GM19463 (cell line): ENCODE measurements around the gene PFDN1.
"Not testable (repeated sequence)": the region's sequence is repeated elsewhere in the genome, so short reads cannot be mapped to it uniquely, and the experiment has no call there.

Source experiments
- ATAC-seq: cut with Tn5 transposase; IDR thresholded peaks from one replicate; pipeline ENCODE4 v1.9.1; 2021; ENCODE audit warnings: mild to moderate bottlenecking, moderate library complexity; ENCODE audit not compliant: unreplicated experiment

Gene PFDN1

DNA sequence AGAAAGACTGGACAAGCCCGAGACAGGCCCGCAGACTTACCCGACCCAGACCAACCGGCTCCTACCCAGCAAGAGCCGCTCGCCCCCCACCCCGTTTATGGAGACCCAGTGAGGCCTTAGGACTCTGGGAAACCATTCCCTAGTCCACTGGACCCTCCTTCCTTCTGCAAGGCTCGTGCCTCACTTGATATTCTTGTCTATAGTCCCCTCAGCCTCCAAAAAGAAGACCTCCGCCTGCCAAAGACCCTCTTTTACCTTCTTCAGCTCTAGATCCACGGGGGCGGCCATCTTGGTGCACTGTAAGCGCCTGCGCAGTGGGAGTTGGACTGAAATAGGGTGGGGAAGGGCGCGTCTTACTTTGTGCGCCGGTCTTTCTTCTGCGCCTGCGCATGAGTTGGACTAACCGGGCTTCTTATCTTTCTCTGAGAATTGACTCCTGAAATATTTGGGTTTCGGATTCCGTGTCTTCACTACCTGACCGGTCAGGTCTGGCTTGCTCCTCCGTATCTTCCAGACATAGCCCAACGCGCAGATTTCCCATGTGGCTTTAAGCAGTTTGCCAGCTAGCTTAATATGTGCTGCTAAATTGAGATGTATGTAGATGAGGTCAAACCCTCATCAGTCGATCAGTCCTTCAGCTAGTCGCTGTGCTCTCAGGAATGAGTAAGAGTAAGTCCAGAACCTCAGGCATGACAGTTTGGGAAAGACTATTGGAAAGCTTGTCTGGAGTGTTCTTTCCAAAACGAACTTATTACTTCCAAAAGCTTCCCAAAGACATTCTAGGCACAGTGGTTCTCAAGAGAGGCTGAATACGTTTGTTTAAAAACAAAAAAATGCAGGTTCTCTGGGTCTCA is at the start of gene PFDN1:
TSS of gene PFDN1 (minus strand) at position 316 of the 854 bp plus-strand sequence. CDS start at position 288, 28 bp downstream.
- peak; percentile 98 for ATAC-seq

DNA sequence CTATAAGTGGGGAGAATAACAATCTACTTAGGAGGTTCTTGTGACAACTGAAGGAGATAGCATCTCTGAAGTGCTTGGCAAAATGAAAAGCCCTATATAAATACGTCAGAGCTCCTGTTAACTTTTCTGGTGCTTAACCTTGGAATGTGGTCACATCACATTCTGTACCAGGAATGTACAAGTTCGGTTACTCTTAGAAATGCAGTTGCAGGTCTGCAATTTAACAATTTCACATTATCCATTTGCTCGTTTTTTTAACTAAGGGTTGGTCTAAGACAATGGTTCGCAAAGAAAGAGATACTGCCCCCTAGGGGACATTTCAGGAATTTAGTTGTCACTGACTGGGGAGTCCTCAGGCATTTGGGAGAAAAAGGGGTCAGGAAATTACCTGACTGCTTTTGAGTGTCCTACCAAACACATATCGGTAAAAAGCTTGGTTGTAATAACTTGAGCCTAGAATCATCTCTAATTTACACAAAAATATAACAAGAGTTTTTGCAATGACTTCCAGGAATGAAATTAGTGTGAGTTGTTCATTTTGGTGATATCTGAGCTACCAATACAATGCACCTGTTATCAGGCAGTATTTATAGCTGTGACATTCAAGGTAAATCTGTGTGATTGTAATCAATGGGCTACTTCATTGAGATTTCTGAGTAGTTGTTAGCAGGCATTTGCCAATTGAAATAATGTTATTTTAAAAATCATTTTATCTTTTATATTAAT is 48.9 kb upstream of the PFDN1 start:
- ATAC-seq: peak; percentile 51

GRCh38 chr5:140349244-140349643 is 46.3 kb upstream of the PFDN1 start:
- ATAC-seq: no peak

GRCh38 chr5:140348104-140348503 is 45.2 kb upstream of the PFDN1 start:
- no peak for ATAC-seq

GRCh38 chr5:140347360-140347759 is 44.5 kb upstream of the PFDN1 start:
- ATAC-seq: no peak

GRCh38 chr5:140346348-140347221 is 43.7 kb upstream of the PFDN1 start, which contains the start of gene HBEGF:
Gene HBEGF (minus strand): TSS chr5:140346603. CDS start chr5:140346328, 275 bp downstream.
- ATAC-seq: peak; percentile 72

DNA sequence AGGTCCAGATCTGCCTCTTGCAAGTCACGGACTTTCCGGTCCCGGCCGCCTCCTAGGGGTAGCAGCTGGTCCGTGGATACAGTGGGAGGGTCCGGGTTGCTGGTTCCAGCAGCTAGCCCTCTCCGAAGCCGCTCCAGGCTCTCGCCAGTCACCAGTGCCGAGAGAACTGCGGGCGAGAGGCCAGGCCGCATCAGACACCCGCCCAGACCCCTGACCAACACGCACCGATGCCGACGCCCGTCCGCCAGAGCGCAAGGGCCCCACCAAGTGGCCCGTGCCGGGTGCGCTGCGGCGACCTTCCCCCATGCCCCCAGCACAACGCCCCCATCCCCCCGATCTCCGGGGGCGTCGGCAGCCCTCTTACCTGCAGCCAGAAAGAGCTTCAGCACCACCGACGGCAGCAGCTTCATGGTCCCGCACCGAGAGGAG is 43.0 kb upstream of the PFDN1 start:
- peak; percentile 8 for ATAC-seq

DNA sequence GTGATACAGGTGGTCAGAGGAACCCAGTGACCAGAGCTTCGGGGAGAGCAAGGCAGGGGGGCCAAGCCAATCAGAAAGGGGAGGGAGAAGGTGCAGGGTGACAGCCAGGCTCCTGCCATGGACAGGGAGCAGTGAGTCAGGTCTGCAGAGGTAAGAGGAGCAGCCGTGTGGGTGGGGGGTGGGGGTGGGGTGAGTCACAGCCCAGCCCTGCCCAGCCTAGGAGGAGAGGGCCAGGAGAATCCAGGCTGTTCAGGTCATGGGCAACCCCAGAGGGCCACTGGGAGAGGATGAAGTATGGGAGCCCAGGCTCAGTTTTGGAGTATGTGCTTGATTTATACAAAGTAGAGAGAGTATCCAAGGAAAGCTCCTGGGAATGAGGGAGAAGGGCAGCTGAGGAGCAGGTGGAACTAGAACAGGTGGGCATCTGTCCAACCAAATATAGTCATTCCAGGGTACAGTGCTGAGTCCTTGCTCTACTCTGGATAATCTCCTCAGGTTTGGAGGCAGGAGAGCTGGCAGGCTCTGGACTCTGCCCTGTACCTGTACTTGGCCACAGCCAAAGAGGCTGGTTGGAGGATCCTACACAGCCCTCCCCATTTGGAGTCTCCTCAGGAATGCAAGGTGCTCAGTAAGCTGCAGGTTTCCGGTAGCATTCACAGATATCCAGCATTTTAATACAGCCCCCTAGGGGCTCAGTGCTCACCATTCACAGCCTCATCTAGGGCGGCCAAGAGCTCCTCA is 42.0 kb upstream of the PFDN1 start:
- ATAC-seq: no peak

DNA sequence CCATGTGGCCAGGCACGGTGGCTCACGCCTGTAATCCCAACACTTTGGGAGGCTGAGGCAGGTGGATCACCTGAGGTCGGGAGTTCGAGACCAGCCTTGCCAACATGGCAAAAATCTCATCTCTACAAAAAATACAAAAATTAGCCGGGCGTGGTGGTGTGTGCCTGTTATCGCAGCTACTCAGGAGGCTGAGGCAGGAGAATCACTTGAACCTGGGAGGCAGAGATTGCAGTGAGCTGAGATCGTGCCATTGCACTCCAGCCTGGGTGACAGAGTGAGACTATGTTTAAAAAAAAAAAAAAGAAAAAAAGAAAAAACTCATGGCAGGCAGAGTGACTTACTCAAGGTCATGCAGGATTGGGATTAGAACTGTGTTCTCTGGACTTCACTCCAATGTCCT is 40.9 kb upstream of the PFDN1 start:
- not testable (repeated sequence) for ATAC-seq

DNA sequence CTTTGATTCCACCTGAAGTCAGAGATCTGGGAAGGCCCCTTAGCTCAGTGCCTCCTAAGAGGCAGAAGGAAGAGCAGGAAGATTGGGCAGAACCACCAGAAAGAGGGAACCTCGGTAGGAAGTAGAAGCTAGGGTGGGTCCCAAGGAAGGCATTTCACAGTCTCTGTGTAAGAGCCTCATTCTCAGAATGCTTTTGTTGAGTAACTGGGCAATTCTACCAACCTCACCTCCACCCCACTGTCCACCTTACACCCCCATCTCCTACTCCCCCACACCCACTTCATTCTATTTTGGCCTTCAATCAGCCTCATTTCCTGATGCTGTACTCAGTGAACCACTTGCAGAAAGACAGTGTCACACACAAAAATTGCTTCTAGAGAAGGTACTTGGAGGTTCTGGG is 40.0 kb upstream of the PFDN1 start:
- ATAC-seq: no peak

DNA sequence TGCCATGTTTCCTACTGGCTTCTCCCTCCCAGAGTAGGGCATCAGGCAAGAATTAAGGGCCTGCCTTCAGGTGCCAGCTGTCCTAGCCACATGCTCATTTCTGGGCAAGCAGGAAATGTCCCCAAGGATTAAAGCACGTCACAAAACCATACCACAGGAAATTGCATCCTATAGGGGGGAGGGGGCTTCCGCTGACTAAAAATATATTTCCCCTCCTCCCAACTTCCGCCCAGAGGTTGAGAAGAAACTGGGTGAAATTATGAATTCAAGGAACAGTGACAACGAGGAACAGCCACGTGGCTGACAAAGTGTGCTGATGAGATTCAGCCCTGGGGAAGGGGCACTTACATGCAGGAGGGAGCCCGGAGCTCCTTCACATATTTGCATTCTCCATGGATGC is 39.4 kb upstream of the PFDN1 start:
- ATAC-seq: no peak

DNA sequence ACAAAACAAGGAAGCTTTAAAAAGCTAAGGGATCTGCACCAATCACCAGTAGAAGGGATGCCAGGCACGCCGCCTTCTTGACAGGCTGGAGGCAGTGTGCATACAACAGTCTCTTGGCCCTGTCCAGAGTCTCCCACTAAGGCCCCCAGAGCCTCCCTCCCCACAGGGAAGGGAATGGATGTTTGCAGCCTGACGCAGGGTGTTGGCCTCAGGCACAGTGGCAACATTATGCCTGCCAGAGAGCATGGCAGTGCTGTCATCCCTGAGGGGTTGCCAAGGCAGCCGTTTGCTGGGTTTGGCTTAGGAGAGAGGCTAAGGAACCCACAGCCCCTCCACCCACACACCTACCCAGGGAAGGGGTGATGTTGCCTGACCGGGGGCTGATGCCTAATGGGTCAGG is 38.7 kb upstream of the PFDN1 start:
- ATAC-seq: no peak

DNA sequence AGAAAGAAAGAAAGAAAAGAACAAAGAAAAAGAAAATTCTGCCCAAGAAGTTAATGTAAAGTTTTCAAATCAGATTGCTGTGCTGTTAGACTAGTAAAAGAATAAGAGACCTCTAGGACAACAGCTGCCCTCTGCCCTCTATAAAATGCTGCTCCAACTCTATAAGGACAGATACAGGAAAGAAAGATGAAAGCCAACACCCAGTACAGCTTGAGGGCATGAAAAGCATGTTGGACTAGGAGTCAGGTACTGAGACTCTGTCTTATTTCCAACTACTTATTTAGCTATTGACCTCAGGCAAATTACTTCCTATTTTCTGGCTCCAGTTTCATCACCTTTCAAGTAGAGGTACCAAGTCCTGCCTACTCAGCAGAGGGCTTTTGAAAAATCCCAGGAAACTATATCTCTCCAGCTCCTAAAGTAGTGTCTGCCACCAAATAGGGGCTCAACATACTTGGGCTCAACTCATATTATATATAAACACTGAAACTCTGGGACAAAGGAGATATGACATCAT is 37.8 kb upstream of the PFDN1 start:
- no peak for ATAC-seq

DNA sequence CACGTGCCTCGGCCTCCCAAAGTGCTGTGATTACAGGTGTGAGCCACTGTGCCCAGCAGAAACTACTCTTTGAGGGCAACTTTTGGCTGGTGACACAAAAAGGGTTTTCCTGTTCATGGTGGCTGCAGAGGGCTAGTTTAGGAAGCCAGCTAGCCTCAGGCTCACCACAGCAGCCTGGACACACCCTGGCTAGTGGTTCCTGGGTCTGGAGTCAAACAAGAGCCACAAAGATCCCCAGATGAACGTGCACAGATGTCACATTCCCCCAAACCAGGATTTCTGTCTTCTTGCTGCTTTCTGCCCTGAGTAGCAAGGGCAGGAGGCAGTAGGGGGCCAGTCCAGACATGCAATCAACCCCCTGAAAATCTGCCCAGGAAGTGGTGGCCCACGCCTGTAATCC is 36.7 kb upstream of the PFDN1 start:
- no peak for ATAC-seq

- no peak for ATAC-seq
Observed at GRCh38 chr5:140338908-140339307, 36.0 kb upstream of the PFDN1 start.

DNA sequence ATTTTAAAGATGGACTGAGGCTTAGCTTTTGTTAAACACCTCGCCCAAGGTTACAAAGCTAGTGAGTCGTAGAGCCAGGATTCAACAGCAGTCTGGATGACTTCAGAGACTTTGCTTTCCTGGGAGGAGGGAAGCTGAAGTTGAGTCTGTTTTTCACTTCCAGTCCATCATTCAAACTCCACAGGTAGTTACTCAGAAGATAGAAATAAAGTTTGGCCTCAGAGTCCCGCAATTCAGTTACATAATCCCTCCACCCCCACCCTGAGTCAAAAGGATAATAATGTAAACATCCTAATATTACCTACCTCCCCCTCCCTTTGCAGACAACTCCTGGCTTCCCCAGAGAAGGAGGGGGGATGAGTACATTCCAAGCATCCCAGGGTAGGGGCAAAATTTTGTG is 35.4 kb upstream of the PFDN1 start:
- no peak for ATAC-seq

DNA sequence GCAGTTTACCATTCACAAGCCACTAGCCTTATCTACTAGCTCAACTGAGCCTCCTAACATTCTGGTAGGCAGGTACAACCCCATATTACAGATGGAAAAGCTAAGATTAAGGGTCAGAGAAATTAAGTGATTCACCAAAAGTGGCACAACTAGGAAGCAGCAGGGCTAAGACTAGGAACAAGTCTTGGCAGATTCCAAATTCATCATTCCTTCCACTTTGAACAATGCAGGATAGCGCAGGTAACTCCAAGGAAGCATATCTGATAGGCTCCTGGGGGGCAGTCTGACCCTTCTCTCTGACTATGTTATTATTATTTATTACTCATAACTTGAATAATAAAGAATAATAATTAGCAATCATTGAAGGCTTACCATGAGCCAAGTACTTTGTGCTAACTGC is 35.0 kb upstream of the PFDN1 start:
- ATAC-seq: no peak

- no peak for ATAC-seq
Observed at GRCh38 chr5:140336388-140336787, 33.5 kb upstream of the PFDN1 start.

GRCh38 chr5:140331638-140332037 is 28.7 kb upstream of the PFDN1 start:
- no peak for ATAC-seq
